ENCODE results near the gene SLC22A4.

GRCh38 chr5:132383261-132383660 is 89.1 kb downstream of the SLC22A4 start:
- TF ChIP-seq EZH2 (IDR thresholded peaks at IDR 0.05; ENCODE audit: borderline replicate concordance) (no peak), CTCF (IDR thresholded peaks at IDR 0.05; ENCODE audit: poor library complexity) (no peak), EZH2phosphoT487 (IDR thresholded peaks at IDR 0.05; ENCODE audit: low read depth, severe bottlenecking, unreplicated experiment) (no peak)

All from hepatocyte (in vitro differentiated cells).